Omental fat pad (tissue), 4 donors: ENCODE data around the gene FBN1. TPM values are rescaled to one million over a fixed set of nuclear protein-coding genes. Genes with fewer than 3 reads are reported as not detected.

ENCODE experiments used
- ATAC-seq: fragments of 150-250 bp; one replicate; pipeline ENCODE4 v1.9.1; 2016; ENCODE audit warnings: mild to moderate bottlenecking, moderate library complexity; ENCODE audit not compliant: low FRiP score
- DNase-seq: peaks from one replicate; pipeline ENCODE4 v3.0.0-alpha.2; 2019; ENCODE audit warnings: low spot score
- CTCF ChIP-seq, 3 donors: fragments of 450-650 bp; IDR thresholded peaks; one replicate each; pipeline ENCODE4 v1.5.1; 2016 to 2017; ENCODE audit warnings: antibody characterized with exemption in 3 of 3, mild to moderate bottlenecking in 3 of 3, moderate library complexity in 2 of 3
- total RNA-seq, 4 donors: library from RNA; depleted of rRNA; stranded (reverse); fragments of >200 nt; gene quantifications; one replicate each; pipeline ENCODE4 v1.1.0, GENCODE V29; 2016

FBN1 gene
- total RNA-seq, 4 donors from 2014 or later, result 91.5 to 413 (median 137) TPM

- TF ChIP-seq CTCF (IDR thresholded peaks at IDR 0.05), result no peak
- DNase-seq, result no peak
- no peak for ATAC-seq
These were observed 54.8 kb downstream of the FBN1 start for GRCh38 chr15:48590723-48591122.

GRCh38 chr15:48584812-48585563 is 60.5 kb downstream of the FBN1 start:
- DNase-seq (no peak), ATAC-seq (no peak)
- no peak for TF ChIP-seq CTCF (IDR thresholded peaks at IDR 0.05)

DNA sequence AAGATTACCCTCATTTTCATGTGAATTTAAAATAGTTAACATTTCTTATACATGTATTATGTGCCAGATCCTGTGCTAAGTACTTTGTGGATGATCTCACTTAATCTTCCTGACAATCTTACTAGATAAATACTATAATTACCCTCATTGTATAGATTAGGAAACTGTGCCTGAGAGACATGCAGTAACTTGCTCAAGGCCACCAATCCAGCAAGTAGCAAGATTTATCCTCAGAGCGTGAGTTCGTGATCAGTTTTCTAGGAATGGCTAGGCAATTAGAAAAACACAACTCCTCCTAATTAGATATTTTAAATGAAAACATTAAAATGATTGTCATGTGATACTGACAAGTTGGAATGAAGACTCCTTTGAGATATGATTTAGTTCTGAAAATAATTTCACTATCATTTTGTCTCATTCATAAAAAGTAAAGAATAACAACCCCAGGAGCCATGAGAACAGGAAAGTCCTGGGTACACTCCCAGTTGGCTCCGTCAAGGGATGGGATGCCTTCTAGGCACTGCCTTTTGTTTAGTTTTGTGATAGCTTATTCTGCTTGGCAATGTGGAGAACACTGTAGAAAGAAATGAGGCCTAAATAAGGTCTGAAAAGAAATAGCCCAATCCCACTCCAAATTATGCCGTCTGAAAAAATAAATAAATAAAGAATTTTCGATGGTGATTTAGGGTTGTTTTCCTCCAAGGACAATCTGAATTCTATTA is 61.3 kb downstream of the FBN1 start:
- no peak for TF ChIP-seq CTCF (IDR thresholded peaks at IDR 0.05)
- no peak for ATAC-seq
- no peak for DNase-seq

DNA sequence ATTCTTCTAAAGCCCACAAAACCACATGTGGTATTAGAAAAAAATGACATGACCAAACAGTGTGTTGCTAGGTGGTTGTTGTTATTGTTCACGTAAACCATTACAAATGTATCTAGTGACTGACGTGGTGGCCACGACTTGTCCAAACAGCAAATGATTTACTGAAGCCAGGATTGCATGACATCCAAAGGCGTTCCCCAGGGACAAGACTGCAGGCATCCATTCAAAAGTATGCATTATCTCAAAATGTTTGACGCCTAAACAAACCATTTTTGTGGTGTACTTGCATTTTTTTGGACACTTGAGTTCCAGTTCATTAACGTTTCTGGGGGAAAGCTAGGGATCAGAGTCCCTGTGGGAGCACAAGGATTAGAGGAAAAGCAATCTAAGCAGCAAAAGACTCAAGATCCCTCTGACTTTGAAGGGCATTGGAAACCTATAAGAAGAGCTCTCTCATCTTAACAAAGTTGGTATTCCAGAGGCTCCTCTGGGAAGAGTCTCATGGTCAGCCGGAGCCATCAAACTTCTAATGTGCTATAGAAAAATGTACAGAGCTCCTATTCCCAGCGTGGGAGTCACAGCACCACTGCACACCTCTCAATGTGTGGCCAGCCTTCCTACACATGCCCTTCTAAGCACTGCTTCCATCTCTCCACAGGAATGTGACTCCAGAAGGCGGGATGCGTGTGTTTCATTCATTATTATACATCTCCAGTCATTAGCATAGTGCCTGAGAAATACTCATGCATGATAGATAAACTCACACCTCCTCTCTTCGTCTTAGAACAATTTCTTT is 62.9 kb downstream of the FBN1 start:
- no peak for DNase-seq
- no peak for TF ChIP-seq CTCF (IDR thresholded peaks at IDR 0.05)
- ATAC-seq, result no peak

GRCh38 chr15:48581219-48581618 is 64.3 kb downstream of the FBN1 start:
- no peak for TF ChIP-seq CTCF (IDR thresholded peaks at IDR 0.05)
- ATAC-seq (no peak), DNase-seq (no peak)

DNA sequence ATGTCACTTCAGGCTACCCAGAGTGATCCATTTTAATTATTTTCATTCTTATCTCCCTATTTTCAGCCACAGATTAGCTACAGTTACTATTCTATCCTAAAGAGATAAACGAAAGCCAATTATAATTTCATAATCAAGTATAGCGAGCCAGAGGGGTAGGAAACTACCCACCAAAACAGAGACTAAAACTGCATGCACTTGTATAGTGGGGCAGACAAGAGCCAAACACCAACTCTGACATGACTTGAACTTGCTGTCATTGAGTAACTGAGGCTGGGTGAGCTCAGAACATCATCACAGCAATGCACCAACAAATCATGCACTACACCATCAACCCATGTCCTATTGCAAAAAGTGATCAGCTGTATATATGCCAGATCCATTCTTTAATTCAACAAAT is 64.8 kb downstream of the FBN1 start:
- ATAC-seq (no peak), DNase-seq (no peak)
- no peak for TF ChIP-seq CTCF (IDR thresholded peaks at IDR 0.05)
